HEK293 (cell line): ENCODE data around the gene PARD3.
A peak's percentile ranks its signal among the peaks of the same experiment; 100 is the strongest.

Experiments
- EGR2 ChIP-seq: fragments of 450-650 bp; formaldehyde crosslinking; IDR thresholded peaks from 2 replicates; pipeline ENCODE4 v1.5.1; 2016; ENCODE audit warnings: low read depth, missing biosample characterization, missing genetic modification characterization
- FEZF1 ChIP-seq: fragments of 450-650 bp; formaldehyde crosslinking; IDR thresholded peaks from 2 replicates; pipeline ENCODE4 v1.5.1; 2016; ENCODE audit warnings: missing biosample characterization, missing genetic modification characterization
- HOXA7 ChIP-seq: sonication (generic); formaldehyde crosslinking; IDR thresholded peaks from 2 replicates; pipeline ENCODE4 v1.8.1; 2022; ENCODE audit warnings: missing genetic modification reagents, borderline replicate concordance
- IKZF3 ChIP-seq: fragments of 450-650 bp; IDR thresholded peaks from 2 replicates; pipeline ENCODE4 v1.5.0; 2018; ENCODE audit warnings: missing biosample characterization, mild to moderate bottlenecking, missing genetic modification characterization, moderate library complexity
- RBAK ChIP-seq: fragments of 450-650 bp; formaldehyde crosslinking; IDR thresholded peaks from 2 replicates; pipeline ENCODE4 v1.5.1; 2016; ENCODE audit warnings: missing biosample characterization, missing genetic modification characterization
- REPIN1 ChIP-seq: fragments of 450-650 bp; formaldehyde crosslinking; IDR thresholded peaks from 2 replicates; pipeline ENCODE4 v1.5.1; 2017; ENCODE audit warnings: missing biosample characterization, missing genetic modification characterization, low read depth
- SP3 ChIP-seq: fragments of 450-650 bp; formaldehyde crosslinking; IDR thresholded peaks from 2 replicates; pipeline ENCODE4 v1.5.1; 2016; ENCODE audit warnings: missing biosample characterization, missing genetic modification characterization
- SP7 ChIP-seq: fragments of 450-650 bp; formaldehyde crosslinking; IDR thresholded peaks from 2 replicates; pipeline ENCODE4 v1.5.1; 2016; ENCODE audit warnings: missing biosample characterization, missing genetic modification characterization
- ZBTB21 ChIP-seq: fragments of 450-650 bp; formaldehyde crosslinking; IDR thresholded peaks from 2 replicates; pipeline ENCODE4 v1.5.1; 2017; ENCODE audit warnings: missing biosample characterization, missing genetic modification characterization
- ZEB2 ChIP-seq: fragments of 450-650 bp; formaldehyde crosslinking; IDR thresholded peaks from 2 replicates; pipeline ENCODE4 v1.5.1; 2016; ENCODE audit warnings: missing biosample characterization, missing genetic modification characterization
- ZNF174 ChIP-seq: fragments of 450-650 bp; formaldehyde crosslinking; IDR thresholded peaks from 2 replicates; pipeline ENCODE4 v1.5.0; 2017; ENCODE audit warnings: missing biosample characterization, mild to moderate bottlenecking, missing genetic modification characterization
- ZNF221 ChIP-seq: fragments of 450-650 bp; formaldehyde crosslinking; IDR thresholded peaks from 2 replicates; pipeline ENCODE4 v1.5.1; 2017; ENCODE audit warnings: missing biosample characterization, missing genetic modification characterization, borderline replicate concordance
- ZNF223 ChIP-seq: fragments of 450-650 bp; formaldehyde crosslinking; IDR thresholded peaks from 2 replicates; pipeline ENCODE4 v1.5.1; 2016; ENCODE audit warnings: missing biosample characterization, missing genetic modification characterization
- ZNF24 ChIP-seq: fragments of 450-650 bp; formaldehyde crosslinking; IDR thresholded peaks from 2 replicates; pipeline ENCODE4 v1.5.1; 2016; ENCODE audit warnings: missing biosample characterization, missing genetic modification characterization
- ZNF324 ChIP-seq: fragments of 450-650 bp; formaldehyde crosslinking; IDR thresholded peaks from 2 replicates; pipeline ENCODE4 v1.5.1; 2016; ENCODE audit warnings: missing biosample characterization, missing genetic modification characterization
- ZNF37A ChIP-seq: fragments of 450-650 bp; IDR thresholded peaks from 2 replicates; pipeline ENCODE4 v1.5.1; 2018; ENCODE audit warnings: missing biosample characterization, missing genetic modification characterization
- ZNF391 ChIP-seq: fragments of 450-650 bp; formaldehyde crosslinking; IDR thresholded peaks from 2 replicates; pipeline ENCODE4 v1.5.1; 2016; ENCODE audit warnings: low read depth, missing biosample characterization, missing genetic modification characterization, borderline replicate concordance
- ZNF514 ChIP-seq: fragments of 450-650 bp; formaldehyde crosslinking; IDR thresholded peaks from 2 replicates; pipeline ENCODE4 v1.5.1; 2016; ENCODE audit warnings: missing biosample characterization, missing genetic modification characterization
- ZNF585B ChIP-seq: fragments of 450-650 bp; formaldehyde crosslinking; IDR thresholded peaks from 2 replicates; pipeline ENCODE4 v1.5.1; 2016; ENCODE audit warnings: missing biosample characterization, missing genetic modification characterization
- ZNF768 ChIP-seq: fragments of 450-650 bp; formaldehyde crosslinking; IDR thresholded peaks from 2 replicates; pipeline ENCODE4 v1.5.1; 2018; ENCODE audit warnings: missing biosample characterization, mild to moderate bottlenecking, missing genetic modification characterization
- ZNF792 ChIP-seq: fragments of 450-650 bp; formaldehyde crosslinking; IDR thresholded peaks from 2 replicates; pipeline ENCODE4 v1.5.1; 2016; ENCODE audit warnings: missing biosample characterization, missing genetic modification characterization
- ZNF830 ChIP-seq: fragments of 450-650 bp; IDR thresholded peaks from 2 replicates; pipeline ENCODE4 v1.5.0; 2018; ENCODE audit warnings: missing biosample characterization, missing genetic modification characterization, low read depth, mild to moderate bottlenecking, moderate library complexity
- ZNF837 ChIP-seq: fragments of 450-650 bp; formaldehyde crosslinking; IDR thresholded peaks from 2 replicates; pipeline ENCODE4 v1.5.1; 2016; ENCODE audit warnings: missing biosample characterization, missing genetic modification characterization
- ZNF843 ChIP-seq: fragments of 450-650 bp; formaldehyde crosslinking; IDR thresholded peaks from 2 replicates; pipeline ENCODE4 v1.5.1; 2016; ENCODE audit warnings: missing biosample characterization, missing genetic modification characterization
- ZSCAN23 ChIP-seq: fragments of 450-650 bp; formaldehyde crosslinking; IDR thresholded peaks from 2 replicates; pipeline ENCODE4 v1.5.1; 2016; ENCODE audit warnings: missing biosample characterization, missing genetic modification characterization
- ZSCAN30 ChIP-seq: fragments of 450-650 bp; IDR thresholded peaks from 2 replicates; pipeline ENCODE4 v1.5.1; 2018; ENCODE audit warnings: missing biosample characterization, mild to moderate bottlenecking, missing genetic modification characterization, moderate library complexity
- TF ChIP-seq, protein P1 (sequence below): fragments of 450-650 bp; formaldehyde crosslinking; IDR thresholded peaks from 2 replicates; pipeline ENCODE4 v1.5.1; 2016; ENCODE audit warnings: missing biosample characterization, missing genetic modification characterization
- TF ChIP-seq, protein P2 (sequence below): fragments of 450-650 bp; IDR thresholded peaks from 2 replicates; pipeline ENCODE4 v1.5.1; 2018; ENCODE audit warnings: missing biosample characterization, mild to moderate bottlenecking, missing genetic modification characterization
- TF ChIP-seq, protein P3 (sequence below): IDR thresholded peaks from 2 replicates; pipeline ENCODE4 v1.6.1; 2011; ENCODE audit warnings: mild to moderate bottlenecking, low read depth, low read length, borderline replicate concordance
- TF ChIP-seq, protein P4 (sequence below): fragments of 450-650 bp; formaldehyde crosslinking; IDR thresholded peaks from 2 replicates; pipeline ENCODE4 v1.5.1; 2016; ENCODE audit warnings: missing biosample characterization, missing genetic modification characterization
- TF ChIP-seq, protein P5 (sequence below): fragments of 450-650 bp; formaldehyde crosslinking; IDR thresholded peaks from 2 replicates; pipeline ENCODE4 v1.5.1; 2016; ENCODE audit warnings: missing biosample characterization, missing genetic modification characterization
- TF ChIP-seq, protein P6 (sequence below): fragments of 450-650 bp; formaldehyde crosslinking; IDR thresholded peaks from 2 replicates; pipeline ENCODE4 v1.5.1; 2017; ENCODE audit warnings: missing biosample characterization, missing genetic modification characterization

Gene PARD3

DNA sequence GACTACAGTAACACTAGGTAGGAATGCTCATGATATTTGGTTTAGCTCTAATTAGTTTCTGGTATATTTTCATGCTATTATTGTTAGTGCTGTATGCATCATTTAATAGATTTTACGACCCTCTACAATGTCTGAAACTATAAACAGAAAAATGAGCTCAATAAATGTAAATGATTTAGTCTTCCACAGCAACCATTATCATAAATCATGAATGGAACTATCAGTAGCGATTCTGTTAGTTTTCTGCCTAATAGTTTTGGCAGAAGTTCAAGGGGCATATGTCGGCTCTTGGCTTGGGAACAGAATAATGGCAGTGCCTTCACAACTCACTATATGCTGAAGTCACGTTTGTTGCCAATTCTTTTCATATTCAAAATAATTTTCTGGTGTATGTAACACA lies 494.8 kb downstream of the PARD3 start (continued):
- no peak for TF ChIP-seq ZNF221
- TF ChIP-seq, protein P1, sequence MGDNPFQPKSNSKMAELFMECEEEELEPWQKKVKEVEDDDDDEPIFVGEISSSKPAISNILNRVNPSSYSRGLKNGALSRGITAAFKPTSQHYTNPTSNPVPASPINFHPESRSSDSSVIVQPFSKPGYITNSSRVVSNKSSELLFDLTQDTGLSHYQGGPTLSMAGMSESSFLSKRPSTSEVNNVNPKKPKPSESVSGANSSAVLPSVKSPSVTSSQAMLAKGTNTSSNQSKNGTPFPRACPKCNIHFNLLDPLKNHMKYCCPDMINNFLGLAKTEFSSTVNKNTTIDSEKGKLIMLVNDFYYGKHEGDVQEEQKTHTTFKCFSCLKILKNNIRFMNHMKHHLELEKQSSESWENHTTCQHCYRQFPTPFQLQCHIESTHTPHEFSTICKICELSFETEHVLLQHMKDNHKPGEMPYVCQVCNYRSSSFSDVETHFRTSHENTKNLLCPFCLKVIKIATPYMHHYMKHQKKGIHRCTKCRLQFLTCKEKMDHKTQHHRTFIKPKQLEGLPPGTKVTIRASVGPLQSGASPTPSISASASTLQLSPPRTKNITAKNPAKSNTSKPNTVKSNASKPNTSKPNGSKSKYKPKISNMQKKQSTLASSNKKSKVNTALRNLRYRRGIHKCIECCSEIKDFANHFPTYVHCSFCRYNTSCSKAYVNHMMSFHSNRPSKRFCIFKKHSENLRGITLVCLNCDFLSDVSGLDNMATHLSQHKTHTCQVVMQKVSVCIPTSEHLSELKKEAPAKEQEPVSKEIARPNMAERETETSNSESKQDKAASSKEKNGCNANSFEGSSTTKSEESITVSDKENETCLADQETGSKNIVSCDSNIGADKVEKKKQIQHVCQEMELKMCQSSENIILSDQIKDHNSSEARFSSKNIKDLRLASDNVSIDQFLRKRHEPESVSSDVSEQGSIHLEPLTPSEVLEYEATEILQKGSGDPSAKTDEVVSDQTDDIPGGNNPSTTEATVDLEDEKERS: no peak
- peak; percentile 81; the same call in 1 of the 2 replicates for TF ChIP-seq ZNF391 (tag by site-specific recombination)
- TF ChIP-seq ZBTB21: no peak
- TF ChIP-seq, protein P2, sequence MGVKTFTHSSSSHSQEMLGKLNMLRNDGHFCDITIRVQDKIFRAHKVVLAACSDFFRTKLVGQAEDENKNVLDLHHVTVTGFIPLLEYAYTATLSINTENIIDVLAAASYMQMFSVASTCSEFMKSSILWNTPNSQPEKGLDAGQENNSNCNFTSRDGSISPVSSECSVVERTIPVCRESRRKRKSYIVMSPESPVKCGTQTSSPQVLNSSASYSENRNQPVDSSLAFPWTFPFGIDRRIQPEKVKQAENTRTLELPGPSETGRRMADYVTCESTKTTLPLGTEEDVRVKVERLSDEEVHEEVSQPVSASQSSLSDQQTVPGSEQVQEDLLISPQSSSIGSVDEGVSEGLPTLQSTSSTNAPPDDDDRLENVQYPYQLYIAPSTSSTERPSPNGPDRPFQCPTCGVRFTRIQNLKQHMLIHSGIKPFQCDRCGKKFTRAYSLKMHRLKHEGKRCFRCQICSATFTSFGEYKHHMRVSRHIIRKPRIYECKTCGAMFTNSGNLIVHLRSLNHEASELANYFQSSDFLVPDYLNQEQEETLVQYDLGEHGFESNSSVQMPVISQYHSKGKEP (tag by site-specific recombination): peak; percentile 80
- TF ChIP-seq ZNF830 (tag by site-specific recombination): no peak
- TF ChIP-seq ZSCAN30 (tag by site-specific recombination): peak; percentile 60; the same call in 1 of the 2 replicates
- no peak for TF ChIP-seq REPIN1 (tag by site-specific recombination)
- peak; percentile 91 for TF ChIP-seq IKZF3 (tag by site-specific recombination)
- no peak for TF ChIP-seq HOXA7
- TF ChIP-seq ZNF585B (tag by site-specific recombination): no peak
- TF ChIP-seq, protein P3, sequence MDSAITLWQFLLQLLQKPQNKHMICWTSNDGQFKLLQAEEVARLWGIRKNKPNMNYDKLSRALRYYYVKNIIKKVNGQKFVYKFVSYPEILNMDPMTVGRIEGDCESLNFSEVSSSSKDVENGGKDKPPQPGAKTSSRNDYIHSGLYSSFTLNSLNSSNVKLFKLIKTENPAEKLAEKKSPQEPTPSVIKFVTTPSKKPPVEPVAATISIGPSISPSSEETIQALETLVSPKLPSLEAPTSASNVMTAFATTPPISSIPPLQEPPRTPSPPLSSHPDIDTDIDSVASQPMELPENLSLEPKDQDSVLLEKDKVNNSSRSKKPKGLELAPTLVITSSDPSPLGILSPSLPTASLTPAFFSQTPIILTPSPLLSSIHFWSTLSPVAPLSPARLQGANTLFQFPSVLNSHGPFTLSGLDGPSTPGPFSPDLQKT: no peak
- TF ChIP-seq ZNF792: no peak
- TF ChIP-seq ZNF24 (tag by site-specific recombination): peak; percentile 84
- peak; percentile 91 for TF ChIP-seq FEZF1
- peak; percentile 96 for TF ChIP-seq ZEB2 (tag by site-specific recombination)
- TF ChIP-seq ZNF768 (tag by site-specific recombination): no peak
- TF ChIP-seq, protein P4, sequence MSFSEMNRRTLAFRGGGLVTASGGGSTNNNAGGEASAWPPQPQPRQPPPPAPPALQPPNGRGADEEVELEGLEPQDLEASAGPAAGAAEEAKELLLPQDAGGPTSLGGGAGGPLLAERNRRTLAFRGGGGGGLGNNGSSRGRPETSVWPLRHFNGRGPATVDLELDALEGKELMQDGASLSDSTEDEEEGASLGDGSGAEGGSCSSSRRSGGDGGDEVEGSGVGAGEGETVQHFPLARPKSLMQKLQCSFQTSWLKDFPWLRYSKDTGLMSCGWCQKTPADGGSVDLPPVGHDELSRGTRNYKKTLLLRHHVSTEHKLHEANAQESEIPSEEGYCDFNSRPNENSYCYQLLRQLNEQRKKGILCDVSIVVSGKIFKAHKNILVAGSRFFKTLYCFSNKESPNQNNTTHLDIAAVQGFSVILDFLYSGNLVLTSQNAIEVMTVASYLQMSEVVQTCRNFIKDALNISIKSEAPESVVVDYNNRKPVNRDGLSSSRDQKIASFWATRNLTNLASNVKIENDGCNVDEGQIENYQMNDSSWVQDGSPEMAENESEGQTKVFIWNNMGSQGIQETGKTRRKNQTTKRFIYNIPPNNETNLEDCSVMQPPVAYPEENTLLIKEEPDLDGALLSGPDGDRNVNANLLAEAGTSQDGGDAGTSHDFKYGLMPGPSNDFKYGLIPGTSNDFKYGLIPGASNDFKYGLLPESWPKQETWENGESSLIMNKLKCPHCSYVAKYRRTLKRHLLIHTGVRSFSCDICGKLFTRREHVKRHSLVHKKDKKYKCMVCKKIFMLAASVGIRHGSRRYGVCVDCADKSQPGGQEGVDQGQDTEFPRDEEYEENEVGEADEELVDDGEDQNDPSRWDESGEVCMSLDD (tag by site-specific recombination): no peak
- no peak for TF ChIP-seq ZNF174 (tag by site-specific recombination)
- peak; percentile 97 for TF ChIP-seq ZNF843 (tag by site-specific recombination)
- TF ChIP-seq, protein P5, sequence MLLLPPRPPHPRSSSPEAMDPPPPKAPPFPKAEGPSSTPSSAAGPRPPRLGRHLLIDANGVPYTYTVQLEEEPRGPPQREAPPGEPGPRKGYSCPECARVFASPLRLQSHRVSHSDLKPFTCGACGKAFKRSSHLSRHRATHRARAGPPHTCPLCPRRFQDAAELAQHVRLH (tag by site-specific recombination): no peak; the same call in 1 of the 2 replicates
- TF ChIP-seq, protein P6, sequence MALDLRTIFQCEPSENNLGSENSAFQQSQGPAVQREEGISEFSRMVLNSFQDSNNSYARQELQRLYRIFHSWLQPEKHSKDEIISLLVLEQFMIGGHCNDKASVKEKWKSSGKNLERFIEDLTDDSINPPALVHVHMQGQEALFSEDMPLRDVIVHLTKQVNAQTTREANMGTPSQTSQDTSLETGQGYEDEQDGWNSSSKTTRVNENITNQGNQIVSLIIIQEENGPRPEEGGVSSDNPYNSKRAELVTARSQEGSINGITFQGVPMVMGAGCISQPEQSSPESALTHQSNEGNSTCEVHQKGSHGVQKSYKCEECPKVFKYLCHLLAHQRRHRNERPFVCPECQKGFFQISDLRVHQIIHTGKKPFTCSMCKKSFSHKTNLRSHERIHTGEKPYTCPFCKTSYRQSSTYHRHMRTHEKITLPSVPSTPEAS (tag by site-specific recombination): peak; percentile 28
- TF ChIP-seq SP3 (tag by site-specific recombination): no peak
- 0 out of 2 replicates have a peak, but pooled peaks have one; percentile 73 for TF ChIP-seq ZSCAN23
- no peak for TF ChIP-seq ZNF37A (tag by site-specific recombination)
- TF ChIP-seq ZNF514 (tag by site-specific recombination): no peak
- no peak for TF ChIP-seq ZNF837 (tag by site-specific recombination)
- TF ChIP-seq EGR2 (tag by site-specific recombination): no peak
- no peak for TF ChIP-seq RBAK (tag by site-specific recombination)
- no peak for TF ChIP-seq ZNF324
- peak; percentile 84 for TF ChIP-seq SP7 (tag by site-specific recombination)
- TF ChIP-seq ZNF223 (tag by site-specific recombination): no peak
